SJCRH30 (cell line): ENCODE data around the gene CRACR2A. TPM values are rescaled to one million over a fixed set of nuclear protein-coding genes. Genes with fewer than 3 reads are reported as not detected.
A peak's percentile ranks its signal among the peaks of the same experiment; 100 is the strongest.

Experiments used
- DNase-seq, 2 experiments: peaks; one replicate each; pipeline ENCODE4 v3.0.0-alpha.2; 2015 to 2020
- H3K27ac ChIP-seq: fragments of 250-450 bp; sonication (Bioruptor Pico); 2 replicates; pipeline ENCODE4 v1.5.1; 2020; ENCODE audit warnings: mild to moderate bottlenecking, moderate library complexity
- H3K27me3 ChIP-seq: fragments of 250-450 bp; sonication (Bioruptor Pico); 2 replicates; pipeline ENCODE4 v1.5.1; 2020; ENCODE audit warnings: mild to moderate bottlenecking, moderate library complexity
- H3K36me3 ChIP-seq: fragments of 250-450 bp; sonication (Bioruptor Pico); 2 replicates; pipeline ENCODE4 v1.5.1; 2020; ENCODE audit warnings: mild to moderate bottlenecking, moderate library complexity
- H3K4me1 ChIP-seq: fragments of 250-450 bp; sonication (Bioruptor Pico); 2 replicates; pipeline ENCODE4 v1.5.1; 2020; ENCODE audit warnings: mild to moderate bottlenecking, moderate library complexity
- H3K4me3 ChIP-seq: fragments of 250-450 bp; sonication (Bioruptor Pico); 2 replicates; pipeline ENCODE4 v1.5.1; 2020; ENCODE audit warnings: mild to moderate bottlenecking, moderate library complexity
- H3K9me3 ChIP-seq: fragments of 250-450 bp; sonication (Bioruptor Pico); replicated peaks from 2 replicates; pipeline ENCODE4 v1.5.1; 2020; ENCODE audit warnings: mild to moderate bottlenecking, moderate library complexity
- total RNA-seq: library from RNA; depleted of rRNA; stranded (reverse); fragments of >200 nt; shearing (Covaris generic); gene quantifications from 2 replicates; pipeline ENCODE4 v1.2.3, GENCODE V29; 2014; rRNA removed

CRACR2A gene, protein sequence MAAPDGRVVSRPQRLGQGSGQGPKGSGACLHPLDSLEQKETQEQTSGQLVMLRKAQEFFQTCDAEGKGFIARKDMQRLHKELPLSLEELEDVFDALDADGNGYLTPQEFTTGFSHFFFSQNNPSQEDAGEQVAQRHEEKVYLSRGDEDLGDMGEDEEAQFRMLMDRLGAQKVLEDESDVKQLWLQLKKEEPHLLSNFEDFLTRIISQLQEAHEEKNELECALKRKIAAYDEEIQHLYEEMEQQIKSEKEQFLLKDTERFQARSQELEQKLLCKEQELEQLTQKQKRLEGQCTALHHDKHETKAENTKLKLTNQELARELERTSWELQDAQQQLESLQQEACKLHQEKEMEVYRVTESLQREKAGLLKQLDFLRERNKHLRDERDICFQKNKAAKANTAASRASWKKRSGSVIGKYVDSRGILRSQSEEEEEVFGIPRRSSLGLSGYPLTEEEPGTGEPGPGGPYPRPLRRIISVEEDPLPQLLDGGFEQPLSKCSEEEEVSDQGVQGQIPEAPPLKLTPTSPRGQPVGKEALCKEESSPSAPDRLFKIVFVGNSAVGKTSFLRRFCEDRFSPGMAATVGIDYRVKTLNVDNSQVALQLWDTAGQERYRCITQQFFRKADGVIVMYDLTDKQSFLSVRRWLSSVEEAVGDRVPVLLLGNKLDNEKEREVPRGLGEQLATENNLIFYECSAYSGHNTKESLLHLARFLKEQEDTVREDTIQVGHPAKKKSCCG
- total RNA-seq = 14.3 and 16.1 TPM in 2 replicates

- H3K4me1 ChIP-seq = peaks cover 25% of the 10 kb centered on the region
- H3K27ac ChIP-seq = peak within 1 kb of the TSS; percentile 93
- no peaks in the 10 kb centered on the region for H3K9me3 ChIP-seq
- H3K4me3 ChIP-seq = peak within 1 kb of the TSS; percentile 64
- H3K27me3 ChIP-seq = no peaks in the 10 kb centered on the region
- H3K36me3 ChIP-seq = no peaks in the 10 kb centered on the region
- DNase-seq = peak; percentile 89 to 90
Observed at GRCh38 chr12:3752741-3753486, at the start of gene CRACR2A. TSS of gene CRACR2A (minus strand) at chr12:3753109. CDS start at chr12:3696999, 56,110 bp downstream.

DNA sequence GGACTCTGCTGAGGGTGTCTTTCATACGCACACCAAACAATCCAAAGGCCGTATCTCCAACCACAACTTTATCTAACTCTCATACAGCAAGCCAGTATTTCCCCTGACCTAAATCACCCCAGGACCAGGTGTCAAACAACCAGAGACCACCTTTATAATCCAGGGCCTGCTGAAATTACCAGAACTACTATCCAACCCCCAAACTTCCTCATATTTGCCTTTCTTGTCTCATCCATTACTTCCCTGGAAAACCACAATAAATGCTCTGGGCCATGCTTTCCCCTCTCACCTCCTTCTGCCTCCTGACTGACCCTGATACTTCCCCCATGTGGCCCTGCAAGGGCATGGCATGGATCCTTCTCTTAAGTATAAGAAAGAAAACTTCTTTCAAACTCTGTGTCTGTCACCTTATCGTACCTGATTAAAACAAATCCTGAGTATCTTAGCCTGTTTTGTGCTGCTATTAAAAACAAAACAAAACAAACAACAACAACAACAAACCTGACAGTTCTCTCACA lies 44.7 kb upstream of the CRACR2A start:
- peak in 1 of 2 experiments; percentile 5 for DNase-seq
- Histone ChIP-seq H3K27ac (no peak overlapping the region), H3K4me1 (no peaks in the 10 kb centered on the region; the same call in 1 of the 2 replicates), H3K4me3 (no peak overlapping the region), H3K27me3 (no peaks in the 10 kb centered on the region), H3K9me3 (no peaks in the 10 kb centered on the region), H3K36me3 (no peaks in the 10 kb centered on the region; the same call in 1 of the 2 replicates)

- DNase-seq = no peak
- H3K27me3 ChIP-seq = no peaks in the 10 kb centered on the region
- H3K27ac ChIP-seq = no peak overlapping the region
- H3K4me1 ChIP-seq = no peaks in the 10 kb centered on the region; the same call in 1 of the 2 replicates
- no peak overlapping the region for H3K4me3 ChIP-seq
- H3K36me3 ChIP-seq = no peaks in the 10 kb centered on the region; the same call in 1 of the 2 replicates
- H3K9me3 ChIP-seq = no peaks in the 10 kb centered on the region
Observed at GRCh38 chr12:3795492-3796133, 42.7 kb upstream of the CRACR2A start.

DNA sequence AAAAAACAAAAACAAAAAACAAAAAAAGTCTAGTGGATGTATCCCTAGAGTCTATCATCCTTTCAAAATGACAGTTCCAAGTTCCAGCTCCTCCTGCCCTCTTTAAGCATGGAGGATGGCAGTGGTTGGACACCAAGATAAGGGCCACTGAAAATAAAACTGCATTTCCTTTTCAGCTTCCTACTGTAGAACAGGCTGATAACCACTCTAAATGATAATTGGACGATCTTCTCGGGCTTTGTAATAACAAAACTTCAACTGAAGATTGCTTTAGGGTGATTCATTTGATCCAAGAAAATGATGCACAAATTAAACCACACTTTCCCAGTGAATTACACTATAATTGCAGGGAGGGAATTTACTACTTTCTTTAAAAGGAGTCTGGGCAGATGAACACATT lies 42.2 kb upstream of the CRACR2A start:
- no peak for DNase-seq
- Histone ChIP-seq H3K27ac (no peak overlapping the region), H3K27me3 (no peaks in the 10 kb centered on the region), H3K4me3 (no peak overlapping the region), H3K4me1 (no peaks in the 10 kb centered on the region; the same call in 1 of the 2 replicates), H3K36me3 (no peaks in the 10 kb centered on the region; the same call in 1 of the 2 replicates), H3K9me3 (no peaks in the 10 kb centered on the region)

- Histone ChIP-seq H3K4me1 (no peaks in the 10 kb centered on the region; the same call in 1 of the 2 replicates), H3K4me3 (no peak overlapping the region), H3K27me3 (no peaks in the 10 kb centered on the region), H3K36me3 (no peaks in the 10 kb centered on the region), H3K27ac (no peak overlapping the region), H3K9me3 (no peaks in the 10 kb centered on the region)
- no peak for DNase-seq
Observed at GRCh38 chr12:3792623-3793288, 39.8 kb upstream of the CRACR2A start.

GRCh38 chr12:3791256-3791874 lies 38.5 kb upstream of the CRACR2A start:
- H3K4me1 ChIP-seq = no peaks in the 10 kb centered on the region
- H3K4me3 ChIP-seq = no peak overlapping the region
- H3K27me3 ChIP-seq = no peaks in the 10 kb centered on the region
- no peaks in the 10 kb centered on the region for H3K36me3 ChIP-seq
- no peak for DNase-seq
- no peak overlapping the region for H3K27ac ChIP-seq
- no peaks in the 10 kb centered on the region for H3K9me3 ChIP-seq

- Histone ChIP-seq H3K4me3 (no peak overlapping the region), H3K27ac (no peak overlapping the region), H3K4me1 (no peaks in the 10 kb centered on the region), H3K27me3 (no peaks in the 10 kb centered on the region), H3K9me3 (no peaks in the 10 kb centered on the region), H3K36me3 (no peaks in the 10 kb centered on the region)
- DNase-seq = no peak
Observed at GRCh38 chr12:3790642-3791041, 37.7 kb upstream of the CRACR2A start.

DNA sequence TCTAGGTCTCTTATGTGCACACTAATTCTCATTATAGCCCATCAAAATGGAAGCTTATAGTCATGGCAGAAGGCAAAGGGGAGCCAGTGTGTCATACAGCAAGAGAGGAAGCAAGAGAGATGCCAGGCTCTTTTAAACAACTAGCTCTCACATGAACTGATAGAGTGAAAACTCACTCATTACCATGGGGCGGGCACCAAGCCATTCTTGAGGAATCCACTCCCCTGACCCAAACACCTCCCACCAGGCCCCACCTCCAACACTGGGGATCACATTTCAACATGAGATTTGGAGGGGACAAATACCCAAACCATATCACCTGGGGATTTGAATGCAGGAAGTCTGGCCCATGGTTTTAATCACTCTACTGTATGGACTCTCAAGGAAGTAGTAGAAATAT lies 36.9 kb upstream of the CRACR2A start:
- Histone ChIP-seq H3K9me3 (no peaks in the 10 kb centered on the region), H3K27ac (no peak overlapping the region), H3K4me1 (no peaks in the 10 kb centered on the region), H3K27me3 (no peaks in the 10 kb centered on the region), H3K36me3 (no peaks in the 10 kb centered on the region), H3K4me3 (no peak overlapping the region)
- no peak for DNase-seq

DNA sequence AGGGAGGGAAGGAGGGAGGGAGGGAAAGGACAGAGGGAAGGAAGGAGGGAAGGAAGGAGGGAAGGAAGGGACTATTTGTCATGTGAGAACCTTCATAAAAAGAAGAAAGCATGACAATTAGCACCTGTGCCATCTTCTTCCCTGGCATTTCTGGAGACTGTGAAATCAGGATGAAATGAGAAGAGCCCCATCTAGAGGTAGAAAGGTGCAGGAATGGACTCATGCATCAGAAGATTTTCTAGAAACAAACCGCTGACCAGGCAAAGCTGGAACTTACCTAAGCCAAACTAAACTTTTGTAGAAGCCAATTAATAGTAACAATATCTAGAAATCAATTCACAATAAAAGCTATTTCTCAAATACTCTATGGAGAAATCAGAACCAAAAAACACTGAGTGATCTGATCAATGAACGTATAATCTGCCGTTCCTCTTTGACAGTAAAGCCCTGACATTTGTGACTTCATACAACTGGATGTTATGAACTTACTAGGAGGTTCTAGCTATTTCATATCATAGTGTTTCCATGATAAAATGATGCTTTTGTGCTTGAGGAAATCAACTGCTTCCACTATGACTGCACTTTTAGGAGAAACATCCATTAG lies 24.4 kb upstream of the CRACR2A start:
- DNase-seq = peak; percentile 19 to 72
- Histone ChIP-seq H3K27me3 (no peaks in the 10 kb centered on the region), H3K36me3 (no peaks in the 10 kb centered on the region), H3K4me3 (no peak overlapping the region), H3K4me1 (peaks cover 3% of the 10 kb centered on the region), H3K9me3 (no peaks in the 10 kb centered on the region), H3K27ac (no peak overlapping the region)

- Histone ChIP-seq H3K27ac (no peak overlapping the region), H3K36me3 (no peaks in the 10 kb centered on the region), H3K4me3 (no peak overlapping the region), H3K9me3 (no peaks in the 10 kb centered on the region), H3K4me1 (peaks cover 6% of the 10 kb centered on the region), H3K27me3 (no peaks in the 10 kb centered on the region)
- DNase-seq = no peak
Observed at GRCh38 chr12:3775385-3776035, 22.6 kb upstream of the CRACR2A start.

GRCh38 chr12:3772380-3772779 lies 19.5 kb upstream of the CRACR2A start:
- Histone ChIP-seq H3K27ac (no peak overlapping the region), H3K4me3 (no peak overlapping the region), H3K27me3 (no peaks in the 10 kb centered on the region), H3K9me3 (no peaks in the 10 kb centered on the region), H3K36me3 (no peaks in the 10 kb centered on the region), H3K4me1 (peaks cover 6% of the 10 kb centered on the region)
- no peak for DNase-seq

GRCh38 chr12:3771853-3772252 lies 18.9 kb upstream of the CRACR2A start:
- DNase-seq = no peak
- Histone ChIP-seq H3K36me3 (no peaks in the 10 kb centered on the region), H3K9me3 (no peaks in the 10 kb centered on the region), H3K4me3 (no peak overlapping the region), H3K4me1 (peaks cover 6% of the 10 kb centered on the region), H3K27me3 (no peaks in the 10 kb centered on the region), H3K27ac (no peak overlapping the region)

GRCh38 chr12:3770891-3771290 lies 18.0 kb upstream of the CRACR2A start:
- DNase-seq = no peak
- H3K9me3 ChIP-seq = no peaks in the 10 kb centered on the region
- H3K4me3 ChIP-seq = no peak overlapping the region
- no peaks in the 10 kb centered on the region for H3K27me3 ChIP-seq
- peaks cover 6% of the 10 kb centered on the region for H3K4me1 ChIP-seq
- H3K27ac ChIP-seq = no peak overlapping the region
- H3K36me3 ChIP-seq = no peaks in the 10 kb centered on the region
